Neural cell (in vitro differentiated cells): ENCODE data around the gene RNASEL.

Experiments used
- CTCF ChIP-seq: fragments of 450-650 bp; IDR thresholded peaks from 2 replicates; pipeline ENCODE4 v1.5.1; 2014; ENCODE audit warnings: antibody characterized with exemption, mild to moderate bottlenecking, moderate library complexity; ENCODE audit not compliant: poor library complexity, severe bottlenecking
- EP300 ChIP-seq: fragments of 450-650 bp; conservative IDR thresholded peaks from 2 replicates; pipeline ENCODE4 v1.6.1; 2014; ENCODE audit warnings: antibody characterized with exemption, mild to moderate bottlenecking, moderate library complexity; ENCODE audit not compliant: poor library complexity, severe bottlenecking
- EZH2 ChIP-seq: fragments of 200-600, 300-800 bp; shearing (Covaris generic), sonication (generic); IDR thresholded peaks from 2 replicates; pipeline ENCODE4 v1.6.1; 2014; ENCODE audit warnings: antibody characterized with exemption, low read length, borderline replicate concordance, mild to moderate bottlenecking; ENCODE audit not compliant: insufficient read depth, poor library complexity, severe bottlenecking
- MXI1 ChIP-seq: fragments of 450-650 bp; conservative IDR thresholded peaks from 2 replicates; pipeline ENCODE4 v1.6.1; 2014; ENCODE audit warnings: antibody characterized with exemption, mild to moderate bottlenecking; ENCODE audit not compliant: poor library complexity, severe bottlenecking
- POLR2AphosphoS5 ChIP-seq: IDR thresholded peaks from 2 replicates; pipeline ENCODE4 v1.6.1; 2012
- RAD21 ChIP-seq: fragments of 450-650 bp; conservative IDR thresholded peaks from 2 replicates; pipeline ENCODE4 v1.6.1; 2014; ENCODE audit warnings: antibody characterized with exemption, mild to moderate bottlenecking, moderate library complexity
- TF ChIP-seq, protein P1 (sequence below): IDR thresholded peaks from 2 replicates; pipeline ENCODE4 v1.6.1; 2012; ENCODE audit warnings: borderline replicate concordance

DNA sequence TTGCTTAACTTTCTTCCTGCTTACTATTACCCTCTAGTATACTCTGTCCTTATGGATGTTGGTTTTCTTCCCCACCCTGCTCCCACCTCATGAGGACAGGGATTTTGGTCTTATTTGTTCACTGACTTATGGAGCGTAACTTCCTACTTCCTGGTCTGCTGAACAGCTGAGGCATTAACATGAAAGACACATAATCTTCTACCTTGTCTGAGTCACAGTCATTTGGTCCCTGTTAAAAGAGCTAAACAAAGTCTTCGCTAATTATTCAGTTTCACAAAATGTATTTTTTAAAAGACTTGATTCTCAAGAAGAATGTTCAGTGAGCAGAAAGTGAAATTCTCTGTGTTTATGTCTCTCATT is 18.5 kb downstream of the RNASEL start:
- TF ChIP-seq EP300: no peak
- no peak for TF ChIP-seq CTCF
- TF ChIP-seq RAD21: no peak
- TF ChIP-seq POLR2AphosphoS5: no peak
- TF ChIP-seq EZH2: no peak
- TF ChIP-seq, protein P1, sequence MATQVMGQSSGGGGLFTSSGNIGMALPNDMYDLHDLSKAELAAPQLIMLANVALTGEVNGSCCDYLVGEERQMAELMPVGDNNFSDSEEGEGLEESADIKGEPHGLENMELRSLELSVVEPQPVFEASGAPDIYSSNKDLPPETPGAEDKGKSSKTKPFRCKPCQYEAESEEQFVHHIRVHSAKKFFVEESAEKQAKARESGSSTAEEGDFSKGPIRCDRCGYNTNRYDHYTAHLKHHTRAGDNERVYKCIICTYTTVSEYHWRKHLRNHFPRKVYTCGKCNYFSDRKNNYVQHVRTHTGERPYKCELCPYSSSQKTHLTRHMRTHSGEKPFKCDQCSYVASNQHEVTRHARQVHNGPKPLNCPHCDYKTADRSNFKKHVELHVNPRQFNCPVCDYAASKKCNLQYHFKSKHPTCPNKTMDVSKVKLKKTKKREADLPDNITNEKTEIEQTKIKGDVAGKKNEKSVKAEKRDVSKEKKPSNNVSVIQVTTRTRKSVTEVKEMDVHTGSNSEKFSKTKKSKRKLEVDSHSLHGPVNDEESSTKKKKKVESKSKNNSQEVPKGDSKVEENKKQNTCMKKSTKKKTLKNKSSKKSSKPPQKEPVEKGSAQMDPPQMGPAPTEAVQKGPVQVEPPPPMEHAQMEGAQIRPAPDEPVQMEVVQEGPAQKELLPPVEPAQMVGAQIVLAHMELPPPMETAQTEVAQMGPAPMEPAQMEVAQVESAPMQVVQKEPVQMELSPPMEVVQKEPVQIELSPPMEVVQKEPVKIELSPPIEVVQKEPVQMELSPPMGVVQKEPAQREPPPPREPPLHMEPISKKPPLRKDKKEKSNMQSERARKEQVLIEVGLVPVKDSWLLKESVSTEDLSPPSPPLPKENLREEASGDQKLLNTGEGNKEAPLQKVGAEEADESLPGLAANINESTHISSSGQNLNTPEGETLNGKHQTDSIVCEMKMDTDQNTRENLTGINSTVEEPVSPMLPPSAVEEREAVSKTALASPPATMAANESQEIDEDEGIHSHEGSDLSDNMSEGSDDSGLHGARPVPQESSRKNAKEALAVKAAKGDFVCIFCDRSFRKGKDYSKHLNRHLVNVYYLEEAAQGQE: no peak
- TF ChIP-seq MXI1: no peak
